Activated CD4-positive, CD25-positive, alpha-beta regulatory T cell (primary cell): ENCODE results near the gene SYNPO.

Experiments used
- DNase-seq, 4 experiments: peaks; one replicate each; lab custom pipeline; 2025; lab: John Stamatoyannopoulos, UW

Gene SYNPO, protein sequence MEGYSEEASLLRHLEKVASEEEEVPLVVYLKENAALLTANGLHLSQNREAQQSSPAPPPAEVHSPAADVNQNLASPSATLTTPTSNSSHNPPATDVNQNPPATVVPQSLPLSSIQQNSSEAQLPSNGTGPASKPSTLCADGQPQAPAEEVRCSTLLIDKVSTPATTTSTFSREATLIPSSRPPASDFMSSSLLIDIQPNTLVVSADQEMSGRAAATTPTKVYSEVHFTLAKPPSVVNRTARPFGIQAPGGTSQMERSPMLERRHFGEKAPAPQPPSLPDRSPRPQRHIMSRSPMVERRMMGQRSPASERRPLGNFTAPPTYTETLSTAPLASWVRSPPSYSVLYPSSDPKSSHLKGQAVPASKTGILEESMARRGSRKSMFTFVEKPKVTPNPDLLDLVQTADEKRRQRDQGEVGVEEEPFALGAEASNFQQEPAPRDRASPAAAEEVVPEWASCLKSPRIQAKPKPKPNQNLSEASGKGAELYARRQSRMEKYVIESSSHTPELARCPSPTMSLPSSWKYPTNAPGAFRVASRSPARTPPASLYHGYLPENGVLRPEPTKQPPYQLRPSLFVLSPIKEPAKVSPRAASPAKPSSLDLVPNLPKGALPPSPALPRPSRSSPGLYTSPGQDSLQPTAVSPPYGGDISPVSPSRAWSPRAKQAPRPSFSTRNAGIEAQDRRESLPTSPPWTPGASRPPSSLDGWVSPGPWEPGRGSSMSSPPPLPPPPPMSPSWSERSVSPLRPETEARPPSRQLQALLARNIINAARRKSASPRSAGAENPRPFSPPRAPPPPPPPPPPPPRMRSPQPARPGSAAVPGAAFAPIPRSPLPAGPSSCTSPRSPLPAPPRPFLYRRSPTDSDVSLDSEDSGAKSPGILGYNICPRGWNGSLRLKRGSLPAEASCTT

GRCh38 chr5:150640311-150641005 is at the start of gene SYNPO:
Gene SYNPO (plus strand): TSS chr5:150640660. CDS start chr5:150648276, 7,616 bp downstream.
- DNase-seq, result no peak

DNA sequence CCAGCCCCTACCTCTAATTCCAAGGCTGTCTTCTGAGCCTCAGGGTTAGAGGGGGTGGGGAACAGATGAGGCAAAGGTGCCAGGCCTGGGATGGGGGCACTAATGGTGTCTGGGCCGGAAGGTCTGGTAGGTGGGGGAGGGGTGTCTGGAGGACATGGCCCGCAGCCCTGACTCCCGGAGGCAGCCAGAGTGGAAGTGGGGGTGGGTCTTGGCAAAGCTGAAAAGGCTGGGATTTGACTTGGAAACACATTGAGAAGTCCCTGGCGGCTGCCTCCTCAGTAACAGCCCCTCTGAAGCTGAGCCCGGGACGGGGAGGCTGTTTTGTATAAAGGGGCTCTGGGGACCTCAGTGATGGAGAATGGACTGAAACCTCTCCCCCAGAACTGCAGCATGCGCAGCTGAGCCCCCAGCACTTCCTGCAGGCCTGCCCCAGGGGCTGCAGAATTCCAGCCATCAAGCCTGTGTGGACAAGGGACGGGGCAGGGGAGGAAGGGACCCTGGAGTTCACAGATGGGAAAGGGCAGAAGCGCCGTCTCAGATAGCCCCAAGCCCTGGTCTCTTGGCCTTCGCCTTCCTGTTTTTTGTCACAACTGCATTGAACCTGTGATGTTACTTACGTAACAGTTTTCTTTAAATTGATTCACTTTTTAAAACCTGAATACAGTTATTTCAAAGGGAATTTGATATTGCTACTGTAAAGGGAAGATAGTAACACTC is 49.3 kb upstream of the SYNPO start:
- no peak for DNase-seq

- DNase-seq, result no peak
Observed at GRCh38 chr5:150593593-150593992, 46.9 kb upstream of the SYNPO start.

DNA sequence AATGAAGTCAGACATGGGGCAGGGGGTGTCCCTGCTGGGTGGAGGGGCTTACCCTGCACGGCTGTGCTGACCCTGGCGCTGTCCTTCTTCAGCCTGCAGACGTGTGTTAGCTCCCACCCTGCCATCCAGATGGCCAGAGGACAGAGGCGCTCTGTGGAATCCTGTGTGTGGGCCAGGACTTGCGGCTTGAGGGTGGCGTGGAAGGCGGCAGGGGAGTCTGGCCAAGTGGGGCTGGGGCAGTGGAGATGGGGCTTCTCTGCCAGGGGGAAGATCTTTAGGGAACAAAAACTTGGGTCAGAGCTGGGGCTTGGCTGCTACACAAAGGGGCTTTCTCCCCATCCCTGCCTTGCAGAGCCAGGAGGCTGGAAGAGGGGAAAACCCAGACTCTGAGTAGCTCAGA is 46.5 kb upstream of the SYNPO start:
- no peak for DNase-seq

GRCh38 chr5:150595466-150596031 is 44.9 kb upstream of the SYNPO start:
- DNase-seq, result no peak

DNA sequence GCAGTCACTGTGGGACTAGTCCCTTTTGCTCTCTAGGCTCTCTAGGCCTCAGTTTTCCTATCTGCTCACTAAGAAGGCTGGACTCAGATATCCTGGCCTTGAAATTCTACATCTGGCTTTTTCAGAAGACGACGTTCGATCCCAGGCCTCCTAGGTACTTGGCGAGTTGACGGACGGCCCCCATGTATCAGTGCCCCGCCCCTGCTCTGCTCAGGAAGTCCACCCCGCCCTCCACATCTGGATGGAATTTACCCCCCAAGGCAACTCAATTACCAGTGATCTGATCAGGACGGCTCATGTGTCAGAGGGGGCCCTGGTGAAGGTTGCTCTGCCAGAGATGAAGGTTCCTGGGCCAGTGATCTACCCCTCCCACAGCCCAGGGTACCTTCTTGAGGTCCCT is 44.1 kb upstream of the SYNPO start:
- DNase-seq, result no peak

- DNase-seq, result no peak
Observed at GRCh38 chr5:150596826-150597225, 43.6 kb upstream of the SYNPO start.

- DNase-seq, result no peak
Observed at GRCh38 chr5:150598006-150598405, 42.5 kb upstream of the SYNPO start.

- no peak for DNase-seq
Observed at GRCh38 chr5:150598821-150599273, 41.6 kb upstream of the SYNPO start.

- DNase-seq, result no peak
Observed at GRCh38 chr5:150599281-150599680, 41.2 kb upstream of the SYNPO start.

- DNase-seq, result no peak
Observed at GRCh38 chr5:150599917-150600511, 40.4 kb upstream of the SYNPO start.

- DNase-seq, result no peak
Observed at GRCh38 chr5:150600616-150601490, 39.6 kb upstream of the SYNPO start.

GRCh38 chr5:150601491-150602345 is 38.7 kb upstream of the SYNPO start:
- DNase-seq, result no peak

GRCh38 chr5:150603052-150603451 is 37.4 kb upstream of the SYNPO start:
- DNase-seq, result no peak

- no peak for DNase-seq
Observed at GRCh38 chr5:150603491-150603890, 37.0 kb upstream of the SYNPO start.

DNA sequence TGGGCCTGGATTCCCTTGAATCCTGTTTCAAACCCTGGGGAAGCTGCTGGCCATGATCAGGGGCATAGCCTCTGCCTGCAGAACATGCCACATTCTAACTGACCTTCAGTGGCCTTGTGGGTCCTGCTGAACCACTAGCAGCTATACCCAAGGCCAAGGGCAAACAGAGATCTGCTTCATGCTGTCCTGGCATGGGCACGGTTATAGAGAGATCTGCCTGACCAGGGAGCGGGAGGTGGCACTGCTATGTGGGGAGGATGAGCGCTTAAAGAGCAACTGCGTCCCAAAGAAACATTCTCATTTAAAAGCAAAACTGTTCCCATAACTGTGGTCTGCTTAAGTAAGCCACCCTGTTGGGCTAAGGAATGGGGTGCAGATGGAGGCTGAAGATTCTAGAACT is 36.5 kb upstream of the SYNPO start:
- no peak for DNase-seq

- no peak for DNase-seq
Observed at GRCh38 chr5:150604894-150605440, 35.5 kb upstream of the SYNPO start.

DNA sequence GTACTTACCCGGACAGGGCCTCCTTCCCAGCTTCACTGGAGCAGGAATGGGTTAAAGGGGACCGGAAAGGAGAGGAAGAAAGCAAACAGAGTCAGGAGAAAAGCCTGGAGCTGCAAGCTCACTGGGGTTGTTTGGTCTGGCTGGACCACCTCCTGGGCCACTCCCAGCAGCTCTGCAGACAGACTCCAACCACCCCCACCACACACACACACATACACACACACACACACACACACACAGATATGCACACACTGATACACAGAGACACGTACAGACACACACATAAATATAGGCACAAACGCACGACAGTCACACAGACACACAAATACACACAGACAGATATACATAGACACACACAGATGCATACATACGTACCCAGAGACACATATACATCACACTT is 34.9 kb upstream of the SYNPO start:
- DNase-seq, result no peak

DNA sequence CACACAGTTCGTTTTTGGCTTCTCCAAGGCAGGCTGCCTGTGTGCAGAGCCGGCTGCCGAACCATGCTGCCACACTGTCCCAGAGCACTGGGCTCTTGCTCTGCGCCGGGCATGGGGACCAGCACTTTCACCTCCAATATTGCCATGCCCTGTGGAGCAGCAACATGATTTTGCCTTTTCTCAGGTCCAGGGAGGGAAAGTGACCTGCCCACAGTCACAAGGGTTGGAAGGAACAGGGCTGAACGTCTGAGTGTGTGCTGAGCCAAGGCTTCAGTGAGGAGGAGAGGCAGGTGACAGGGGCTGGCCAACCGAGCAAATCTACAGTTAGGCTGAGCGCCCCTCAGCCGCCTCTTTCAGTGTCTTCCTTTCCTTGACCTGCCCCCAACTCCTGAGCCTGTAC is 34.0 kb upstream of the SYNPO start:
- no peak for DNase-seq
